ENCODE results near the gene MIPOL1. TPM values are rescaled to one million over a fixed set of nuclear protein-coding genes. Genes with fewer than 3 reads are reported as not detected.

The MIPOL1 gene
- total RNA-seq, 1 experiment from 2014 or later = 18.7 TPM

GRCh38 chr14:37565550-37565949 lies 367.8 kb downstream of the MIPOL1 start:
- H3K36me3 Mint-ChIP-seq (ENCODE audit: insufficient read depth, unreplicated experiment) = peaks cover 26% of the 10 kb centered on the region
- no TSS peak for BruUV-seq (replicated peaks)
- no peaks in the 10 kb centered on the region for H3K27me3 Mint-ChIP-seq (ENCODE audit: insufficient read depth, unreplicated experiment)
- intact Hi-C loops (cut with micrococcal nuclease; ENCODE audit: unreplicated experiment) = loop anchor here (1.0 to 5.0 kb wide), 6 partner anchors 99 to 319 kb away; no protein-coding TSS in a partner anchor
- ChIA-PET CTCF (no interaction called here), POLR2A (no interaction called here)
- peaks cover 38% of the 10 kb centered on the region for H3K4me1 Mint-ChIP-seq (ENCODE audit: low read depth, unreplicated experiment)
- peaks cover 10% of the 10 kb centered on the region for H3K9me3 Mint-ChIP-seq (ENCODE audit: unreplicated experiment)
- DNase-seq = peak in 1 of 2 experiments; percentile 54
- H3K4me3 ChIP-seq (ENCODE audit: low read depth, low read length) = peak overlapping the region; percentile 48
- no peaks in the 10 kb centered on the region for H3K27me3 ChIP-seq (replicated peaks; ENCODE audit: control insufficient read depth, insufficient read depth, low read length)
- peak; percentile 67 to 68 for TF ChIP-seq CTCF (IDR thresholded peaks at IDR 0.05; ENCODE audit: insufficient read depth in 1 of 2, low read depth in 1 of 2, low read length in 1 of 2, severe bottlenecking in 1 of 2, unreplicated experiment in 1 of 2)
- H3K36me3 ChIP-seq (ENCODE audit: control insufficient read depth, insufficient read depth, low read length) = no peaks in the 10 kb centered on the region
- H3K9me3 ChIP-seq = no peaks in the 10 kb centered on the region
- H3K27ac Mint-ChIP-seq (ENCODE audit: unreplicated experiment) = peak overlapping the region; percentile 84
- peak overlapping the region; percentile 88 for H3K4me3 Mint-ChIP-seq (ENCODE audit: unreplicated experiment)
- peaks cover 68% of the 10 kb centered on the region for H3K4me1 ChIP-seq

GRCh38 chr14:37566811-37567371 lies 369.2 kb downstream of the MIPOL1 start:
- peak in 1 of 2 experiments; percentile 56 for DNase-seq
- Mint-ChIP-seq H3K9me3 (ENCODE audit: unreplicated experiment) (peaks cover 10% of the 10 kb centered on the region), H3K4me1 (ENCODE audit: low read depth, unreplicated experiment) (peaks cover 52% of the 10 kb centered on the region), H3K27me3 (ENCODE audit: insufficient read depth, unreplicated experiment) (no peaks in the 10 kb centered on the region), H3K27ac (ENCODE audit: unreplicated experiment) (peak overlapping the region; percentile 84), H3K36me3 (ENCODE audit: insufficient read depth, unreplicated experiment) (peaks cover 15% of the 10 kb centered on the region), H3K4me3 (ENCODE audit: unreplicated experiment) (peak overlapping the region; percentile 88)
- peak overlapping the region; percentile 48 for H3K4me3 ChIP-seq (ENCODE audit: low read depth, low read length)
- peaks cover 72% of the 10 kb centered on the region for H3K4me1 ChIP-seq
- no peaks in the 10 kb centered on the region for H3K36me3 ChIP-seq (ENCODE audit: control insufficient read depth, insufficient read depth, low read length)
- POLR2A ChIA-PET = interaction anchor here (1.0 kb wide), 1 partner anchor 20 kb away, joined by 3 read pairs; no protein-coding TSS in a partner anchor
- no peak for TF ChIP-seq CTCF (IDR thresholded peaks at IDR 0.05; ENCODE audit: insufficient read depth in 1 of 2, low read depth in 1 of 2, low read length in 1 of 2, severe bottlenecking in 1 of 2, unreplicated experiment in 1 of 2)
- intact Hi-C loops (cut with micrococcal nuclease; ENCODE audit: unreplicated experiment) = loop anchor here (1.0 to 5.0 kb wide), 5 partner anchors 16 to 240 kb away; no protein-coding TSS in a partner anchor
- BruUV-seq (replicated peaks) = no TSS peak
- H3K9me3 ChIP-seq = no peaks in the 10 kb centered on the region
- H3K27me3 ChIP-seq (replicated peaks; ENCODE audit: control insufficient read depth, insufficient read depth, low read length) = no peaks in the 10 kb centered on the region
- CTCF ChIA-PET = interaction anchor here (0.6 to 0.7 kb wide), 2 partner anchors 18 to 22 kb away, joined by 3 read pairs; no protein-coding TSS in a partner anchor

GRCh38 chr14:37569729-37570128 lies 372.0 kb downstream of the MIPOL1 start:
- TF ChIP-seq CTCF (IDR thresholded peaks at IDR 0.05; ENCODE audit: insufficient read depth in 1 of 2, low read depth in 1 of 2, low read length in 1 of 2, severe bottlenecking in 1 of 2, unreplicated experiment in 1 of 2) = no peak
- POLR2A ChIA-PET = interaction anchor here (1.0 to 1.1 kb wide), 2 partner anchors 15 to 26 kb away, joined by 3 read pairs; no protein-coding TSS in a partner anchor
- Histone ChIP-seq H3K9me3 (no peaks in the 10 kb centered on the region), H3K27me3 (replicated peaks; ENCODE audit: control insufficient read depth, insufficient read depth, low read length) (no peaks in the 10 kb centered on the region), H3K36me3 (ENCODE audit: control insufficient read depth, insufficient read depth, low read length) (no peaks in the 10 kb centered on the region), H3K4me3 (ENCODE audit: low read depth, low read length) (no peak overlapping the region), H3K4me1 (peaks cover 61% of the 10 kb centered on the region)
- DNase-seq = no peak
- CTCF ChIA-PET = interaction anchor here (0.7 kb wide), 1 partner anchor 16 kb away, joined by 5 read pairs; no protein-coding TSS in a partner anchor
- no peaks in the 10 kb centered on the region for H3K27me3 Mint-ChIP-seq (ENCODE audit: insufficient read depth, unreplicated experiment)
- intact Hi-C loops (cut with micrococcal nuclease; ENCODE audit: unreplicated experiment) = loop anchor here (5.0 kb wide), 2 partner anchors 172 to 242 kb away; no protein-coding TSS in a partner anchor
- peaks cover 67% of the 10 kb centered on the region for H3K4me1 Mint-ChIP-seq (ENCODE audit: low read depth, unreplicated experiment)
- no peak overlapping the region for H3K4me3 Mint-ChIP-seq (ENCODE audit: unreplicated experiment)
- H3K27ac Mint-ChIP-seq (ENCODE audit: unreplicated experiment) = no peak overlapping the region
- no TSS peak for BruUV-seq (replicated peaks)
- peaks cover 9% of the 10 kb centered on the region for H3K36me3 Mint-ChIP-seq (ENCODE audit: insufficient read depth, unreplicated experiment)
- peaks cover 10% of the 10 kb centered on the region for H3K9me3 Mint-ChIP-seq (ENCODE audit: unreplicated experiment)
